Fibroblast of pulmonary artery (primary cell): ENCODE results near the gene SMURF1.
"Not testable (repeated sequence)": the region's sequence is repeated elsewhere in the genome, so short reads cannot be mapped to it uniquely, and the experiment has no call there.

Experiments used
- DNase-seq: peaks from one replicate; pipeline ENCODE4 v3.0.0-alpha.2; 2010; ENCODE audit warnings: low read depth
- H3K4me3 ChIP-seq: replicated peaks from 2 replicates; pipeline ENCODE4 v1.5.1; 2011; ENCODE audit warnings: low read depth, mild to moderate bottlenecking, control low read depth, low read length, moderate library complexity
- TF ChIP-seq, protein P1 (sequence below): IDR thresholded peaks from 2 replicates; pipeline ENCODE4 v1.5.1; 2011; ENCODE audit warnings: mild to moderate bottlenecking, control low read depth, low read length, inconsistent platforms; ENCODE audit errors: missing control alignments

The SMURF1 gene

GRCh38 chr7:99070361-99070760 lies 73.5 kb downstream of the SMURF1 start:
- H3K4me3 ChIP-seq, result no peak overlapping the region
- TF ChIP-seq, protein P1, sequence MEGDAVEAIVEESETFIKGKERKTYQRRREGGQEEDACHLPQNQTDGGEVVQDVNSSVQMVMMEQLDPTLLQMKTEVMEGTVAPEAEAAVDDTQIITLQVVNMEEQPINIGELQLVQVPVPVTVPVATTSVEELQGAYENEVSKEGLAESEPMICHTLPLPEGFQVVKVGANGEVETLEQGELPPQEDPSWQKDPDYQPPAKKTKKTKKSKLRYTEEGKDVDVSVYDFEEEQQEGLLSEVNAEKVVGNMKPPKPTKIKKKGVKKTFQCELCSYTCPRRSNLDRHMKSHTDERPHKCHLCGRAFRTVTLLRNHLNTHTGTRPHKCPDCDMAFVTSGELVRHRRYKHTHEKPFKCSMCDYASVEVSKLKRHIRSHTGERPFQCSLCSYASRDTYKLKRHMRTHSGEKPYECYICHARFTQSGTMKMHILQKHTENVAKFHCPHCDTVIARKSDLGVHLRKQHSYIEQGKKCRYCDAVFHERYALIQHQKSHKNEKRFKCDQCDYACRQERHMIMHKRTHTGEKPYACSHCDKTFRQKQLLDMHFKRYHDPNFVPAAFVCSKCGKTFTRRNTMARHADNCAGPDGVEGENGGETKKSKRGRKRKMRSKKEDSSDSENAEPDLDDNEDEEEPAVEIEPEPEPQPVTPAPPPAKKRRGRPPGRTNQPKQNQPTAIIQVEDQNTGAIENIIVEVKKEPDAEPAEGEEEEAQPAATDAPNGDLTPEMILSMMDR, result no peak
- no peak for DNase-seq

- no peak for DNase-seq
- TF ChIP-seq, protein P1, result no peak
Measured at GRCh38 chr7:99061001-99061776, 82.7 kb downstream of the SMURF1 start.

DNA sequence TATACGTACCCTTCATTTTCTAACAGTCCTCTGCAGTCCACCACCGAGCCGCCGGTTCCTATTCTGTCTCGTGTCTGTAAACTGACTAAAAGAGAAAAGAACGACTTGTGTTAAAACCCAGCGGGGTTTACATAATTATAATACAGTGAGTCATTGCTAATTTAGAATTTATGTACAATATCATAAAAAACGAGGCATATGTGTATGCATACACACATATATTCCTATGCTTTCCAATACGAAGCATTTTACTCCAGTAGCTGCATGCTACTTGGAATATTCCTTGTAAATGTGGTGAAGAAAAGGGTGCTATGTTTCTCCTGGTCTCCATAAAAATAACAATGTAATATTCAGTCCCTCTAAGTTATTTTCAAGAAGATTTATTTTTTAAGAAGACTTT lies 89.1 kb downstream of the SMURF1 start:
- TF ChIP-seq, protein P1, result no peak
- no peak overlapping the region for H3K4me3 ChIP-seq
- no peak for DNase-seq

More at GRCh38 chr7:99061001-99061776, 82.7 kb downstream of the SMURF1 start:
- H3K4me3 ChIP-seq, result no peak overlapping the region

- TF ChIP-seq, protein P1, result no peak
- no peak for DNase-seq
- no peak overlapping the region for H3K4me3 ChIP-seq
Measured at GRCh38 chr7:99050971-99051370, 92.9 kb downstream of the SMURF1 start.

DNA sequence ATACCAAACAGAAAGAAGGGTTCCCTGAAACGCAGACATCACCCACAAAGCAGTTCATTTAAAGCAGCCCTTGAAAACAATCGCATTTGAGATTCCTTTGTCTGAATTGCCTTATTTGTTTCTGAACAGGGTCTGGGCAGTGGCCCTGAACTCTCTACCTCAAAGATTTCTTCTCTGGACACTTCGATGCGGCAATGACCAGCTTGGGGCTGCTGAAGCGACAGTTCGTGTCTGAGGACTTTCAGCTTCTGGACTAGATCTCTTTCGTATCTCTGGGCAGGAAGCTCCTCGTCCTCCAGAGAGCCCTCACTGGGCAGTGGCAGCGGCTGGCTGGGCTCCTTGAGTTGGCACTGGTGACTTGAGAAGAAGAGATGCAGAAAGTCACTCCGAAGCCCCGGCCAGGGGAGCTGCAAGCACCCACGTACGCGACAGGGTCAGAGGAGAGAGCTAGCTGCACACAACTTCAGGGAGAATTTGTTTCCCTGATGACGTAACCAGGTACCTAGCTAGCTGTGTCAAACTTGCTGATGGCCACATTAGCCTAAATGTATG lies 96.3 kb downstream of the SMURF1 start:
- TF ChIP-seq, protein P1, result no peak
- DNase-seq, result no peak
- H3K4me3 ChIP-seq, result no peak overlapping the region

DNA sequence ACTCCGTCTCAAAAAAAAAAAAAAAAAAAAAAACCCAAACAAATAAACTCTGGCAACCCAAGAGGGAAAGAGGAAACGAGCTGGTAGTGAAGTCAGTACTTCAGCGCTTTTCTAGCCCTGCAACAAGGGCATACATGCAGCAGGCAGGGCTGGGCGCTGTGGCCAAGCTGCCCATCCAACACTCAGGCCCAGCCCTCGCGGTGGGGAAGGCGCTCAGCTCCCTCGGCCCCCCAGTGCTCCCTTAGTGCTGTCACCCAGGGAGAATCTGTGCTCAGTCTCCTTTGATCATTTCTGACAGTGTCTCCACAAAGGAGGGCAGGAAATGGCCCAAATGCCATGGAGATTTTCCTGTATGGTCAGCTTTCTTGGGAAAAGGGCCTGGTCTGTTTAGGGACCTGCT lies 97.2 kb downstream of the SMURF1 start:
- H3K4me3 ChIP-seq, result no peak overlapping the region
- TF ChIP-seq, protein P1, result no peak
- DNase-seq, result no peak

GRCh38 chr7:99046262-99046661 lies 97.6 kb downstream of the SMURF1 start:
- not testable (repeated sequence) for H3K4me3 ChIP-seq, DNase-seq

DNA sequence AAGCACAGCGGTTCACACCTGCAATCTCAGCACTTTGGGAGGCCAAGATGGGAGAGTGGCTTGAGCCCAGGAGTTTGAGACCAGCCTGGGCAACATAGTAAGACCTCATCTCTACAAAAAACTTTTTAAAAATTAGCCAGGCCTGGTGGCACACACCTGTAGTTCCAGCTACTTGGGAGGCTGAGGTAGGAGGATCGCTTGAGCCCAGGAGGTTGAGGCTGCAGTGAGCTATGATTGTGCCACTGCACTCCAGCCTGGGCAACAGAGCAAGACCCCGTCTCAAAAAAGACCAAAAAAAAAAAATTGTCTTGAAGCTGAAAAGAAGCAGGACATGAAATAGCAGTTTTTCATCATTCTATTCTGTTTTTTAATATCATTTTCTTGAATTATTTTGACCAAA lies 99.0 kb downstream of the SMURF1 start:
- not testable (repeated sequence) for H3K4me3 ChIP-seq, DNase-seq
